MM.1S (cell line): ENCODE results near the gene SLC35D1.

Experiments
- DNase-seq: peaks from one replicate; pipeline ENCODE4 v3.0.0-alpha.2; 2015
- H2AFZ ChIP-seq: fragments of 300-600 bp; sonication (generic); 2 replicates; pipeline ENCODE4 v1.6.0; 2016; ENCODE audit warnings: antibody characterized with exemption, low read length
- H3F3A ChIP-seq: fragments of 300-600 bp; sonication (generic); 2 replicates; pipeline ENCODE4 v1.6.1; 2016; ENCODE audit warnings: mild to moderate bottlenecking, antibody characterized with exemption, low read length, moderate library complexity, mixed read lengths; ENCODE audit not compliant: insufficient read depth
- H3K27ac ChIP-seq: fragments of 300-600 bp; sonication (generic); 2 replicates; pipeline ENCODE4 v1.5.1; 2016; ENCODE audit warnings: mild to moderate bottlenecking, low read length
- H3K27me3 ChIP-seq: fragments of 300-600 bp; sonication (generic); replicated peaks from 2 replicates; pipeline ENCODE4 v1.6.0; 2016; ENCODE audit warnings: low read length; ENCODE audit not compliant: insufficient read depth
- H3K36me3 ChIP-seq: fragments of 300-600 bp; sonication (generic); replicated peaks from 2 replicates; pipeline ENCODE4 v1.6.1; 2016; ENCODE audit warnings: mild to moderate bottlenecking, low read length, mixed read lengths; ENCODE audit not compliant: insufficient read depth
- H3K4me1 ChIP-seq: fragments of 300-600 bp; sonication (generic); 2 replicates; pipeline ENCODE4 v1.6.1; 2016; ENCODE audit warnings: low read length, mixed read lengths
- H3K4me2 ChIP-seq: fragments of 300-600 bp; sonication (generic); 2 replicates; pipeline ENCODE4 v1.6.0; 2016; ENCODE audit warnings: low read depth, low read length
- H3K4me3 ChIP-seq: fragments of 300-600 bp; sonication (generic); 2 replicates; pipeline ENCODE4 v1.5.1; 2016; ENCODE audit warnings: low read length, mixed read lengths
- H3K79me2 ChIP-seq: fragments of 300-600 bp; sonication (generic); 2 replicates; pipeline ENCODE4 v1.6.1; 2016; ENCODE audit warnings: mixed run types, low read length, mixed read lengths
- H3K9ac ChIP-seq: fragments of 300-600 bp; sonication (generic); 2 replicates; pipeline ENCODE4 v1.6.1; 2016; ENCODE audit warnings: low read length, mixed read lengths
- H3K9me2 ChIP-seq: fragments of 300-600 bp; sonication (generic); replicated peaks from 2 replicates; pipeline ENCODE4 v1.6.1; 2016; ENCODE audit warnings: mild to moderate bottlenecking, low read length, mixed read lengths; ENCODE audit not compliant: insufficient read depth
- H3K9me3 ChIP-seq: fragments of 300-600 bp; sonication (generic); replicated peaks from 2 replicates; pipeline ENCODE4 v1.6.1; 2016; ENCODE audit warnings: mild to moderate bottlenecking, low read length, mixed read lengths; ENCODE audit not compliant: insufficient read depth
- H4K20me1 ChIP-seq: fragments of 300-600 bp; sonication (generic); 2 replicates; pipeline ENCODE4 v1.6.1; 2016; ENCODE audit warnings: mild to moderate bottlenecking, low read length, moderate library complexity, mixed read lengths; ENCODE audit not compliant: insufficient read depth
- CTCF ChIP-seq: fragments of 300-600 bp; sonication (generic); IDR thresholded peaks from 2 replicates; pipeline ENCODE4 v1.5.1; 2016; ENCODE audit warnings: antibody characterized with exemption, low read length, mixed read lengths
- EZH2 ChIP-seq: fragments of 300-600 bp; sonication (generic); optimal IDR thresholded peaks from 2 replicates; pipeline ENCODE3; 2017; ENCODE audit warnings: low read depth, mild to moderate bottlenecking, antibody characterized with exemption, low read length, mixed read lengths
- EZH2phosphoT487 ChIP-seq: fragments of 300-600 bp; sonication (generic); IDR thresholded peaks from 2 replicates; pipeline ENCODE4 v1.6.1; 2018; ENCODE audit warnings: antibody characterized with exemption, low read length

Gene SLC35D1

DNA sequence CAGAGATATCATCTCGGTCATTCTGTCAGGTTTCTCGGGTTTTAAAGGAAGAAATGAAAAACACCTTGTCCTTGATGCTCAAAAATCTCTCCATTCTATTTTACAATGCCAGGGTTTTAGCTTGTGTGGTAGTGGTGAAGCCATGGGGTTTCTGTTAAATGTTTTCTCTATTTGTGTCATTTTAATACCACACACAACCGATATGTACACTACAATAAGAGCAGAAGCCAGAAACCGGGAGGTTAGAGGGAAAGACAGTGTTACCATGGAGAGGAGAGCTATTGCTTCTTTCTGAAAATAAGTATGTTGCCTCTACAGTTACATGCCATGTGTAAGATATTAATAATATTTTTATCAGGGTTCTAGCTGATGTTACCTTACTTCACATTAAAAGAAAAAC is 2.8 kb downstream of the SLC35D1 start:
- H3K4me1 ChIP-seq = peaks cover 13% of the 10 kb centered on the region
- peaks cover 20% of the 10 kb centered on the region; the same call in 1 of the 2 replicates for H3F3A ChIP-seq
- H3K36me3 ChIP-seq = peaks cover 5% of the 10 kb centered on the region; the same call in 1 of the 2 replicates
- H3K9me2 ChIP-seq = no peaks in the 10 kb centered on the region
- no peaks in the 10 kb centered on the region for H3K9me3 ChIP-seq
- H3K79me2 ChIP-seq = peaks cover 39% of the 10 kb centered on the region
- peak overlapping the region; percentile 16; the same call in 1 of the 2 replicates for H3K9ac ChIP-seq
- TF ChIP-seq EZH2 = no peak
- H3K4me3 ChIP-seq = peak overlapping the region; percentile 91
- no peak overlapping the region for H3K27ac ChIP-seq
- no peaks in the 10 kb centered on the region for H3K27me3 ChIP-seq
- DNase-seq = no peak
- H3K4me2 ChIP-seq = peak overlapping the region; percentile 82
- H2AFZ ChIP-seq = no peak overlapping the region
- no peaks in the 10 kb centered on the region for H4K20me1 ChIP-seq

- no peaks in the 10 kb centered on the region for H3K27me3 ChIP-seq
- no peak overlapping the region for H3K4me3 ChIP-seq
- H3K9me3 ChIP-seq = no peaks in the 10 kb centered on the region
- H3K27ac ChIP-seq = no peak overlapping the region
- H3K4me1 ChIP-seq = no peaks in the 10 kb centered on the region
- H2AFZ ChIP-seq = no peak overlapping the region
- H3K79me2 ChIP-seq = peaks cover 3% of the 10 kb centered on the region
- H3K9ac ChIP-seq = no peak overlapping the region
- TF ChIP-seq CTCF (no peak), EZH2 (no peak), EZH2phosphoT487 (no peak)
- no peaks in the 10 kb centered on the region for H3F3A ChIP-seq
- H4K20me1 ChIP-seq = no peaks in the 10 kb centered on the region
- peaks cover 8% of the 10 kb centered on the region; the same call in 1 of the 2 replicates for H3K36me3 ChIP-seq
- no peaks in the 10 kb centered on the region for H3K9me2 ChIP-seq
- no peak overlapping the region for H3K4me2 ChIP-seq
- no peak for DNase-seq
These were observed 9.2 kb downstream of the SLC35D1 start for GRCh38 chr1:67044631-67045270.

GRCh38 chr1:67043366-67043765 is 10.6 kb downstream of the SLC35D1 start:
- peaks cover 7% of the 10 kb centered on the region; the same call in 1 of the 2 replicates for H3K36me3 ChIP-seq

More at GRCh38 chr1:67043366-67043765, 10.6 kb downstream of the SLC35D1 start:
- H3K4me2 ChIP-seq = no peak overlapping the region
- no peaks in the 10 kb centered on the region for H3K4me1 ChIP-seq
- H3K79me2 ChIP-seq = no peaks in the 10 kb centered on the region; the same call in 1 of the 2 replicates
- H3K9me3 ChIP-seq = no peaks in the 10 kb centered on the region
- H3K9ac ChIP-seq = no peak overlapping the region
- H3K27ac ChIP-seq = no peak overlapping the region
- no peak for TF ChIP-seq CTCF
- TF ChIP-seq EZH2phosphoT487 = no peak
- no peak for TF ChIP-seq EZH2
- H3K9me2 ChIP-seq = no peaks in the 10 kb centered on the region
- H2AFZ ChIP-seq = no peak overlapping the region
- no peaks in the 10 kb centered on the region for H4K20me1 ChIP-seq
- no peak for DNase-seq
- no peaks in the 10 kb centered on the region for H3F3A ChIP-seq
- no peak overlapping the region for H3K4me3 ChIP-seq
- H3K27me3 ChIP-seq = no peaks in the 10 kb centered on the region
